ENCODE results near the gene DDAH1. TPM values are rescaled to one million over a fixed set of nuclear protein-coding genes. Genes with fewer than 3 reads are reported as not detected.

Gene DDAH1
- total RNA-seq, 1 experiment from 2014 or later = 87.9 TPM

DNA sequence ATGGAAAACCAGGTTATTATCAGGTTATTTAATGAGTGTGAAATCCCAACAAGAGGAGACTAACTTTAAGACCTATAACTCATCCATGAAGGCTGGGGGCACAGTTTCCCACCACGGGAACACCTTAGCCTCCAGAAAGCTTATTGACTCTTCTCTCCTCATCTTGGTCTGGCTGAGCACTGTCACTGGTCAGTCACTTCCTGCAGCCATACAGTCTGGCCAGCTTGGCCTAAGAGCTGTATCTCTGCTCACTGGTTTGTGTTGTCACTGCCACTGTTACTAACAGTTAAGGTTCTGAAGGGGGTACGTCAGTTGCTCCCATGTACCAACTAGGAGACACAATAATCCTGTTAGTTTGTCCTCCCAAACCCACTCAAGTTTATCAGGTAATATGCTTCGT, 16.7 kb upstream of the DDAH1 start:
- intact Hi-C loops (cut with micrococcal nuclease; ENCODE audit: unreplicated experiment) = no loop called here
- Histone ChIP-seq H3K9me3 (no peaks in the 10 kb centered on the region), H3K4me1 (no peaks in the 10 kb centered on the region), H3K4me3 (ENCODE audit: low read depth, low read length) (no peak overlapping the region), H3K27me3 (replicated peaks; ENCODE audit: control insufficient read depth, insufficient read depth, low read length) (no peaks in the 10 kb centered on the region), H3K36me3 (ENCODE audit: control insufficient read depth, insufficient read depth, low read length) (no peaks in the 10 kb centered on the region)
- H3K27me3 Mint-ChIP-seq (ENCODE audit: insufficient read depth, unreplicated experiment) = no peaks in the 10 kb centered on the region
- no peak overlapping the region for H3K4me3 Mint-ChIP-seq (ENCODE audit: unreplicated experiment)
- ChIA-PET POLR2A (no interaction called here), CTCF (no interaction called here)
- no peaks in the 10 kb centered on the region for H3K36me3 Mint-ChIP-seq (ENCODE audit: insufficient read depth, unreplicated experiment)
- no peaks in the 10 kb centered on the region for H3K9me3 Mint-ChIP-seq (ENCODE audit: unreplicated experiment)
- H3K27ac Mint-ChIP-seq (ENCODE audit: unreplicated experiment) = no peak overlapping the region
- H3K4me1 Mint-ChIP-seq (ENCODE audit: low read depth, unreplicated experiment) = no peaks in the 10 kb centered on the region
- no peak for DNase-seq
- BruUV-seq (replicated peaks) = no TSS peak
- TF ChIP-seq, protein P1, sequence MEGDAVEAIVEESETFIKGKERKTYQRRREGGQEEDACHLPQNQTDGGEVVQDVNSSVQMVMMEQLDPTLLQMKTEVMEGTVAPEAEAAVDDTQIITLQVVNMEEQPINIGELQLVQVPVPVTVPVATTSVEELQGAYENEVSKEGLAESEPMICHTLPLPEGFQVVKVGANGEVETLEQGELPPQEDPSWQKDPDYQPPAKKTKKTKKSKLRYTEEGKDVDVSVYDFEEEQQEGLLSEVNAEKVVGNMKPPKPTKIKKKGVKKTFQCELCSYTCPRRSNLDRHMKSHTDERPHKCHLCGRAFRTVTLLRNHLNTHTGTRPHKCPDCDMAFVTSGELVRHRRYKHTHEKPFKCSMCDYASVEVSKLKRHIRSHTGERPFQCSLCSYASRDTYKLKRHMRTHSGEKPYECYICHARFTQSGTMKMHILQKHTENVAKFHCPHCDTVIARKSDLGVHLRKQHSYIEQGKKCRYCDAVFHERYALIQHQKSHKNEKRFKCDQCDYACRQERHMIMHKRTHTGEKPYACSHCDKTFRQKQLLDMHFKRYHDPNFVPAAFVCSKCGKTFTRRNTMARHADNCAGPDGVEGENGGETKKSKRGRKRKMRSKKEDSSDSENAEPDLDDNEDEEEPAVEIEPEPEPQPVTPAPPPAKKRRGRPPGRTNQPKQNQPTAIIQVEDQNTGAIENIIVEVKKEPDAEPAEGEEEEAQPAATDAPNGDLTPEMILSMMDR (IDR thresholded peaks at IDR 0.05; ENCODE audit: insufficient read depth in 1 of 2, low read depth in 1 of 2, low read length in 1 of 2, severe bottlenecking in 1 of 2, unreplicated experiment in 1 of 2) = no peak

DNA sequence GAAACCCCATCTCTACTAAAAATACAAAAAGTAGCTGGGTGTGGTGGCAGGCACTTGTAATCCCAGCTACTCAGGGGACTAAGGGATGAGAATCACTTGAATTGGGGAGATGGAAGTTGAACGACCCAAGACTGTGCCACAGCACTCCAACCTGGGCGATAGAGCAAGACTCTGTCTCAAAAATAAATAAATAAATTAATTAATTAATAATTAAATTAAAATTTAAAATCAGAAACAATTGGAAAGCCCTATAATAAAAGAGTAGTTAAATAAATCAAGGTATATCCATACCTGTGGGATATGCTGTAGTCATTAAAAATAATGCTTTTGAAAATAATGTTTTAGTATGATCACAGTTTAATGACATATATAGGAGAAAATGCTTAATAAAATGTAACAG, 15.6 kb upstream of the DDAH1 start:
- POLR2A ChIA-PET = no interaction called here
- Mint-ChIP-seq H3K27ac (ENCODE audit: unreplicated experiment) (no peak overlapping the region), H3K27me3 (ENCODE audit: insufficient read depth, unreplicated experiment) (no peaks in the 10 kb centered on the region), H3K9me3 (ENCODE audit: unreplicated experiment) (no peaks in the 10 kb centered on the region), H3K36me3 (ENCODE audit: insufficient read depth, unreplicated experiment) (no peaks in the 10 kb centered on the region), H3K4me3 (ENCODE audit: unreplicated experiment) (no peak overlapping the region), H3K4me1 (ENCODE audit: low read depth, unreplicated experiment) (no peaks in the 10 kb centered on the region)
- no peaks in the 10 kb centered on the region for H3K9me3 ChIP-seq
- CTCF ChIA-PET = no interaction called here
- no peaks in the 10 kb centered on the region for H3K4me1 ChIP-seq
- no peak for DNase-seq
- H3K36me3 ChIP-seq (ENCODE audit: control insufficient read depth, insufficient read depth, low read length) = no peaks in the 10 kb centered on the region
- H3K4me3 ChIP-seq (ENCODE audit: low read depth, low read length) = no peak overlapping the region
- no peaks in the 10 kb centered on the region for H3K27me3 ChIP-seq (replicated peaks; ENCODE audit: control insufficient read depth, insufficient read depth, low read length)
- TF ChIP-seq, protein P1 (IDR thresholded peaks at IDR 0.05; ENCODE audit: insufficient read depth in 1 of 2, low read depth in 1 of 2, low read length in 1 of 2, severe bottlenecking in 1 of 2, unreplicated experiment in 1 of 2) = no peak
- BruUV-seq (replicated peaks) = no TSS peak
- intact Hi-C loops (cut with micrococcal nuclease; ENCODE audit: unreplicated experiment) = no loop called here

DNA sequence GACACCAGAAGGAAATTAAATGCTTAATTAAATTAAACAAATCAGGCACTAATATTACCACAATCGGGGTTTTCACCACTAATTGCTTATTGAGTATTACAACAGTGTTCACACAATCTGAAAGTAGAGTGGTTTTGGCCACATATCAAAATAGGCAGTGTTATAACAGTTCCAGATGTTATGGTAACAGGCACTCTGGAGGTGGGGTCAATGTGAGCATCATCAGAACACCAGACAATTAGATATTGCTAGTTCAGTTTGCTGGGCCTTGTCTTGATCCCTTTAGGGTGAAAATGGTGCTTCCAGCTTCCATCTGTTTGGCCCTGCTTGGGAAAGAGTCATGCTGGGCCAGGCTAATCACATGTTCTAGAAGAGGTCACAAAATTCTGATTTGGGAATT, 14.5 kb upstream of the DDAH1 start:
- TF ChIP-seq, protein P1 (IDR thresholded peaks at IDR 0.05; ENCODE audit: insufficient read depth in 1 of 2, low read depth in 1 of 2, low read length in 1 of 2, severe bottlenecking in 1 of 2, unreplicated experiment in 1 of 2) = no peak
- Mint-ChIP-seq H3K27me3 (ENCODE audit: insufficient read depth, unreplicated experiment) (no peaks in the 10 kb centered on the region), H3K4me3 (ENCODE audit: unreplicated experiment) (no peak overlapping the region), H3K36me3 (ENCODE audit: insufficient read depth, unreplicated experiment) (no peaks in the 10 kb centered on the region), H3K9me3 (ENCODE audit: unreplicated experiment) (peaks cover under 1% of the 10 kb centered on the region), H3K27ac (ENCODE audit: unreplicated experiment) (no peak overlapping the region), H3K4me1 (ENCODE audit: low read depth, unreplicated experiment) (no peaks in the 10 kb centered on the region)
- ChIA-PET CTCF (no interaction called here), POLR2A (no interaction called here)
- Histone ChIP-seq H3K4me3 (ENCODE audit: low read depth, low read length) (no peak overlapping the region), H3K27me3 (replicated peaks; ENCODE audit: control insufficient read depth, insufficient read depth, low read length) (no peaks in the 10 kb centered on the region), H3K9me3 (no peaks in the 10 kb centered on the region), H3K4me1 (no peaks in the 10 kb centered on the region), H3K36me3 (ENCODE audit: control insufficient read depth, insufficient read depth, low read length) (no peaks in the 10 kb centered on the region)
- no TSS peak for BruUV-seq (replicated peaks)
- DNase-seq = no peak
- intact Hi-C loops (cut with micrococcal nuclease; ENCODE audit: unreplicated experiment) = no loop called here

Measured in Caco-2 (cell line).